GM15510 (cell line): ENCODE data around the gene R3HDM4.

Source experiments
- POLR2A ChIP-seq: IDR thresholded peaks from 3 replicates; pipeline ENCODE4 v1.6.1; 2011; ENCODE audit warnings: borderline replicate concordance; ENCODE audit not compliant: insufficient read length; ENCODE audit errors: extremely low read depth

R3HDM4 gene

DNA sequence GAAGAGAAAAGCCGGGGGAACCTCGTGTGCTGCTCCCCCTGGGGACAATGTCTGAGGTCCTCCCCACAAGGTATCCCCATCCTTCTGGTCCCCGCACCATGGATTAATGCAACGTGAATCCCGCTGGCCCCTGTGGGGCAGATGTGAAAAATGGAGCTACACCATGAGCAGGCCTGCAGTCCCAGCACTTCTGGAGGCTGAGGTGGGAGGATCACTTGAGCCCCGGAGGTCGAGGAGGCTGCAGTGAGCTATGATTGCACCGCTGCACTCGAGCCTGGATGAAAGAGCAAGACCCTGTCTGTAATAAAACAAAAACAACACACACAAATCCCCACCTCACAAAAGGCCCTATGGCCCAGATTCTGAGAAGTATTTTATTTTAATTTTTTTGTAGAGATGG is 54.7 kb downstream of the R3HDM4 start:
- TF ChIP-seq POLR2A = no peak

DNA sequence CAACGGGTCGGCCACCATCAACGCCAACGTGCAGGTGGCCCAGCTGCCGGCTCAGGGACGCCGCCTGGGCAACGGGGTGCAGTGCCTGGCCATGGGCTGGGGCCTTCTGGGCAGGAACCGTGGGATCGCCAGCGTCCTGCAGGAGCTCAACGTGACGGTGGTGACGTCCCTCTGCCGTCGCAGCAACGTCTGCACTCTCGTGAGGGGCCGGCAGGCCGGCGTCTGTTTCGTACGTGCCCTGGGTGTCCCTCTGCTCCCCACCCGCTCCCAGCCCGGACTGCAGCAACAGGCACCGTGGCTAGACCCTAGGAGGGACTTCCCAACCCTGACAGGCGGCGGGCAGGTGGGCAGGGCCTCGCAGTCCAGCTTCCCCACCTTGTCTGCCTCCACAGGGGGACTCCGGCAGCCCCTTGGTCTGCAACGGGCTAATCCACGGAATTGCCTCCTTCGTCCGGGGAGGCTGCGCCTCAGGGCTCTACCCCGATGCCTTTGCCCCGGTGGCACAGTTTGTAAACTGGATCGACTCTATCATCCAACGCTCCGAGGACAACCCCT is 57.4 kb downstream of the R3HDM4 start:
- no peak for TF ChIP-seq POLR2A

DNA sequence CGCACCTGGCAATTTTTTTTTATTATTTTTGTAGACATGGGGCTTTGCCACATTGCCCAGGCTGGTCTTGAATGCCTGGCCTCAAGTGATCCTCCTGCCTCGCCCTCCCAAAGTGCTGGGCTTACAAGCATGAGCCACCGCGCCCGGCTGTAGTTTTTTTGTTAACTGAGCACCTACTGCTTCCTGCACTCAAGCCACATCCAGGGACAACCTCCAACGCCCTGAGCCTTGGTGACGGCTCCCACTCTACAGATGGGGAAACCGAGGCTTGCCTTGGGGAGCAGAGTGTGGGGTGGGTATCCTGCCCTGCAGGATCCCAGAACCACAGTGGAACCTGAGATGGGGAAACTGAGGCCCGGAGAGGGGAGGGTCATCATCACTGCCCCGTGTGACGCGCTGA is 57.9 kb downstream of the R3HDM4 start:
- TF ChIP-seq POLR2A = no peak

DNA sequence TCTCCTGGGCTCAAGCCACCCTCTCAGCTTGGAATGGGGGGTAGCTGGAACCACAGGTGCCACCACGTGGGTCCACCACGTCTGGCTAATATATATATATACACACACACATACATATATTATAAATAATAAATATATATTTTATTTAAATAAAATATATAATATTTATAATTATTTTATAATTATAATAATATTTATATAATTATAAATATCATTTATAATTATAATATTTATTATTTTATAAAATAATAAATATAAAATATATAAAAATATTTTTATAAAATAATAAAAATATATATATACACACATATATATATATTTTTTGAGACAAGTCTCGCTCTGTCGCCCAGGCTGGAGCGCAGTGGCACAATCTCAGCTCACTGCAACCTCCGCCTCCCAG is 58.5 kb downstream of the R3HDM4 start:
- TF ChIP-seq POLR2A = no peak

DNA sequence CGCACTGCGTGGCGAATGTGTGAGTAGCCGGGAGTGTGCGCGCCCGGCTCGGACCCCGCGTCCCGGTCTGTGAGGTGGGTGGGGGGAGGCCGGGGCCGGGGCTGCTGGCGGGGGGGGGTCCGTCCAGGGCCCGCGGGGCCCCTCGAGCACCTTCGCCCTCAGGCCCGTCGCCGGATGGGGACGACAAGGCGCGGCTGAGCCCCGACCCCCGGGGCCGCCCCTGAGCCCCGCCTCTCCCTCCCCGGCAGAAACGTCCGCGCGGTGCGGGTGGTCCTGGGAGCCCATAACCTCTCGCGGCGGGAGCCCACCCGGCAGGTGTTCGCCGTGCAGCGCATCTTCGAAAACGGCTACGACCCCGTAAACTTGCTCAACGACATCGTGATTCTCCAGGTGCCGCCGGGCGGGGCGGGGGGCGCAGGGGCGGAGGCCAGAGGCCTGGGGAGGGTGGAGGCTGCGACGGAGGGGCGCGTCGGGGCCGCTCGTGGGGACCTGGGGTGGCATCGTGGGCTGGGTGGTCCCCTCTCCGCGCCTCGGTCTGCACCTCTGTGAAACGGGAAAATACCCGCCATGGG is 59.9 kb downstream of the R3HDM4 start:
- no peak for TF ChIP-seq POLR2A

DNA sequence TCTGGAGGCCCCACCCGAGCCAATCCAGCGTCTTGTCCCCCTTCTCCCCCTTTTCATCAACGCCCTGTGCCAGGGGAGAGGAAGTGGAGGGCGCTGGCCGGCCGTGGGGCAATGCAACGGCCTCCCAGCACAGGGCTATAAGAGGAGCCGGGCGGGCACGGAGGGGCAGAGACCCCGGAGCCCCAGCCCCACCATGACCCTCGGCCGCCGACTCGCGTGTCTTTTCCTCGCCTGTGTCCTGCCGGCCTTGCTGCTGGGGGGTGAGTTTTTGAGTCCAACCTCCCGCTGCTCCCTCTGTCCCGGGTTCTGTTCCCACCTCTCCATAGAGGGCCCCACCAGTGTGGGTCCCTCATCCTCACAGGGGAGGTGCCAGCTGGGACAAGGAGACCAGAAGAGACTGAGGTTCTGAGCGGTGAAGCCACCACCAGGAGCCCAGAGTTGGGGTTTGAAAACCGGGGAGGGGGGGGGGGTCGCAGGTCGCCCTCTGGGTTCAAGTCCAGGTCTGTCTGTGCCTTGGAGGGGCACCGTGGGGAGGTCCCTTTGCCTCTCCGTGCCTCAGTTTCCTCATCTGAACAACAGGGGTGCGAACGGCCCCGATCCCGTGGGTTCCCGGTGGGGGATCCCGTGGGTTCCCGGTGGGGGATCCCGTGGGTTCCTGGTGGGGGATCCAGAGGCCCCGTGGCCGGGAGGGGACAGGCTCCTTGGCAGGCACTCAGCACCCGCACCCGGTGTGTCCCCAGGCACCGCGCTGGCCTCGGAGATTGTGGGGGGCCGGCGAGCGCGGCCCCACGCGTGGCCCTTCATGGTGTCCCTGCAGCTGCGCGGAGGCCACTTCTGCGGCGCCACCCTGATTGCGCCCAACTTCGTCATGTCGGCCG is 60.6 kb downstream of the R3HDM4 start, which contains the start of gene ELANE:
Gene ELANE, plus strand, starts transcription at position 168 of the 878 bp plus-strand sequence. Its CDS starts 26 bp downstream, at position 194.
- no peak for TF ChIP-seq POLR2A

DNA sequence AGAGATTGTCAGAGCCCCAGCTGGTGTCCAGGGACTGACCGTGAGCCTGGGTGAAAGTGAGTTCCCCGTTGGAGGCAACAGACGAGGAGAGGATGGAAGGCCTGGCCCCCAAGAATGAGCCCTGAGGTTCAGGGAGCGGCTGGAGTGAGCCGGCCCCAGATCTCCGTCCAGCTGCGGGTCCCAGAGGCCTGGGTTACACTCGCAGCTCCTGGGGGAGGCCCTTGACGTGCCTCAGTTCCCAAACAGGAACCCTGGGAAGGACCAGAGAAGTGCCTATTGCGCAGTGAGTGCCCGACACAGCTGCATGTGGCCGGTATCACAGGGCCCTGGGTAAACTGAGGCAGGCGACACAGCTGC is 62.1 kb downstream of the R3HDM4 start:
- no peak for TF ChIP-seq POLR2A

DNA sequence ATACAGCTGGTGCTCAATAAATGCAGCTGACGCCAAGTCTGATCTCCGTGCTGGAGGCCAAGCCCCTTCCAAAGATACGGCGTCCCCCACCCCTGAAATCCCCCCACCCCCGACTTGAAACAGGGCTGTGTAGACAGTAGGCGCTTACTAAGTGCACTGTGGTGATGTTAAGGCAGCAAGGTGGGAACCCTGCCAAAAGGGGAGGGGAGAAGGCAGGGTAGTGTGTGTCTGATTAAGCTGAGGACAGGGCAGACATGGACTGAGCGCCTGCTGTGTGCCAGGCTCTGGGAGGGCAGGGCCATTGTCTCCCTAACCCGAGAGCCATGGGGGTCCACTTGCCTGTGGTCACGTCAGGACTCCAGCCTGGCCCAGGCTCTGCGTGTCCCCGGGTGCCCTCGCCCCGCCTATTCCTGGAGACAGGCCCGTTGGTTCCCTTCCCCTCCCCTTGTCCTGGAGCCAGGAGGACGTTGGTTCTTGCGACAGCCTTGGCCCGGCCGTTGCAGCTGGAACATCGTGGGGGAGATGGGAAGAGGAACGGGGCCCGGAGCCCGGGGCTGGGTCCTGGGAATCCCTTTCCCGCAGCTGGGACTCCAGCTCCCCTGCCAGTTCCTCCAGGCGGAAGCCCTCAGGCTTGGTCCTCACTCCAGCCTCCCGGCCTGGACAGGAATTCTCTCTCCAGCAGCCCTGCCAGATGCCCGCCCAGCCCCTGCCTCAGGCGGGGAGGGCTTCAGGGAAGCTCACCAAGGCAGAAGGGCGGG is 62.6 kb downstream of the R3HDM4 start:
- no peak for TF ChIP-seq POLR2A

DNA sequence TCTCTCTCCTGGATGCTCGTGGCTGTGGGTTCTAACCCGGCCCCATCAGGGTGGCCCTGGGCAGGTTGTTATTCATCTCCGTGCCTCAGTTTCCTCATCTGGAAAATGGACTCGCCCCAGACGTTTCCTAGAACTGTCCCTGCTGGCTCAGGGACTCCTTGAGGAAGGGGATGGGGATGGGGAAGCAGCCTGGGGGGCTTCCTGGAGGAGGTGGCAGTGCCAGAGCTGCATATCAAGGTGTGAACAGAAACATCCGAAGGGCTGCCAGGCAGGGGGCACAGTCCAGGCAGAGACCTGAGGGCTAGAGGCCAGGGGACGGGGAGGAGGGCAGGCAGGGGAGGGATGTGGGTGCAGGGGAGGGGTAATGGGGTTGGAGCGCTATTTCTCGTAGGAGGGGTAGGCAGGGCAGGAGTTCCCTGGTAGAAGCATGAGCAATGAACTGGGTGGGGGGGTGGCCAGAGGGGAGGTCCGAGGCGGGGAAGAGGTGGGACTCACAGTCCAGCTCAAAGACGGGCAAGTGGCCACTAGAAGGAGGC is 64.6 kb downstream of the R3HDM4 start:
- TF ChIP-seq POLR2A = no peak
